T47D (cell line): ENCODE measurements around the gene SLC24A2.

ENCODE experiments used
- DNase-seq, 2 experiments: peaks; one replicate each; pipeline versions ENCODE4 v3.0.0 to v3.0.0-alpha.2; 2011 to 2012; ENCODE audit warnings: low read depth in 1 of 2, low spot score in 1 of 2
- JUND ChIP-seq: IDR thresholded peaks from 2 replicates; pipeline ENCODE4 v1.6.1; 2012; ENCODE audit warnings: low read depth
- in situ Hi-C: cut with HindIII; loops from 2 replicates; pipeline ENCODE4 v1.10.0; 2016; ENCODE audit warnings: low sequenced_read_pairs, low pct_unique_long_range_greater_than_20kb

SLC24A2 gene

GRCh38 chr9:19787672-19788071 is 1.2 kb downstream of the SLC24A2 start:
- in situ Hi-C loops, result no loop called here
- DNase-seq, result no peak
- no peak for TF ChIP-seq JUND

GRCh38 chr9:19785230-19785629 is 3.6 kb downstream of the SLC24A2 start:
- in situ Hi-C loops, result no loop called here
- DNase-seq, result no peak
- no peak for TF ChIP-seq JUND

GRCh38 chr9:19784136-19784535 is 4.7 kb downstream of the SLC24A2 start:
- no peak for DNase-seq
- TF ChIP-seq JUND, result no peak
- in situ Hi-C loops, result no loop called here

GRCh38 chr9:19783500-19783899 is 5.3 kb downstream of the SLC24A2 start:
- no peak for DNase-seq
- in situ Hi-C loops, result no loop called here

GRCh38 chr9:19782005-19782404 is 6.8 kb downstream of the SLC24A2 start:
- DNase-seq, result peak; percentile 29 to 54
- TF ChIP-seq JUND, result no peak
- in situ Hi-C loops, result no loop called here

More at GRCh38 chr9:19783500-19783899, 5.3 kb downstream of the SLC24A2 start:
- TF ChIP-seq JUND, result no peak

- no peak for DNase-seq
- TF ChIP-seq JUND, result no peak
- in situ Hi-C loops, result no loop called here
These were observed 7.6 kb downstream of the SLC24A2 start for GRCh38 chr9:19781240-19781639.

- in situ Hi-C loops, result no loop called here
- TF ChIP-seq JUND, result no peak
- DNase-seq, result no peak
These were observed 17.4 kb downstream of the SLC24A2 start for GRCh38 chr9:19771446-19771845.

GRCh38 chr9:19770973-19771372 is 17.9 kb downstream of the SLC24A2 start:
- in situ Hi-C loops, result no loop called here
- no peak for TF ChIP-seq JUND
- no peak for DNase-seq

- no peak for DNase-seq
- TF ChIP-seq JUND, result no peak
- in situ Hi-C loops, result no loop called here
These were observed 19.6 kb downstream of the SLC24A2 start for GRCh38 chr9:19769213-19769612.

- in situ Hi-C loops, result no loop called here
- no peak for TF ChIP-seq JUND
- no peak for DNase-seq
These were observed 20.0 kb downstream of the SLC24A2 start for GRCh38 chr9:19768798-19769197.

GRCh38 chr9:19759066-19759465 is 29.8 kb downstream of the SLC24A2 start:
- in situ Hi-C loops, result no loop called here
- no peak for TF ChIP-seq JUND
- no peak for DNase-seq

- in situ Hi-C loops, result no loop called here
- TF ChIP-seq JUND, result no peak
- no peak for DNase-seq
These were observed 31.1 kb downstream of the SLC24A2 start for GRCh38 chr9:19757745-19758144.

GRCh38 chr9:19754921-19755320 is 33.9 kb downstream of the SLC24A2 start:
- no peak for DNase-seq
- in situ Hi-C loops, result no loop called here
- TF ChIP-seq JUND, result no peak

GRCh38 chr9:19748278-19749126 is 40.3 kb downstream of the SLC24A2 start:
- in situ Hi-C loops, result no loop called here
- DNase-seq, result no peak
- no peak for TF ChIP-seq JUND
